Forelimb muscle (tissue), 1 donor: Measurements from ENCODE around the gene NGRN. TPM values are rescaled to one million over a fixed set of nuclear protein-coding genes. Genes with fewer than 3 reads are reported as not detected.

ENCODE experiments used
- DNase-seq: peaks from one replicate; pipeline ENCODE4 v3.0.0-alpha.2; 2013; ENCODE audit warnings: low read depth
- polyA plus RNA-seq: library from polyadenylated mRNA; unstranded; fragments of 120-200 nt; gene quantifications from one replicate; pipeline ENCODE4 v1.2.1, GENCODE V29; 2013; ENCODE audit not compliant: insufficient read length

NGRN gene
- polyA plus RNA-seq, 1 donor, result 105 TPM

GRCh38 chr15:90318591-90318990 lies 53.1 kb downstream of the NGRN start:
- DNase-seq, result no peak

GRCh38 chr15:90320062-90320884 lies 54.8 kb downstream of the NGRN start:
- peak; percentile 80 for DNase-seq

- DNase-seq, result no peak
These were observed 55.4 kb downstream of the NGRN start for GRCh38 chr15:90320885-90321278.

Other genes with a start within 250 kb of the NGRN start
- gene IDH2, start 163.2 kb upstream of the NGRN start, polyA plus RNA-seq, result 281 TPM
- 7.4 TPM for gene SEMA4B, start 64.3 kb upstream of the NGRN start, polyA plus RNA-seq
- 20.7 TPM for gene CIB1, start 31.7 kb upstream of the NGRN start, polyA plus RNA-seq
- gene GDPGP1, start 31.5 kb upstream of the NGRN start, polyA plus RNA-seq, result 2.4 TPM
- gene TTLL13, start 16.1 kb upstream of the NGRN start, polyA plus RNA-seq, result 0.20 TPM
- gene ZNF774, start 86.6 kb downstream of the NGRN start, polyA plus RNA-seq, result 2.9 TPM
- gene IQGAP1, start 122.6 kb downstream of the NGRN start, polyA plus RNA-seq, result 66.5 TPM